Retinal pigment epithelial cell (primary cell): Measurements from ENCODE around the gene TLX2.

Source experiments
- DNase-seq: peaks from one replicate; pipeline ENCODE4 v3.0.0-alpha.2; 2010; ENCODE audit warnings: low read depth
- H3K4me3 ChIP-seq: 2 replicates; pipeline ENCODE4 v1.5.1; 2011; ENCODE audit warnings: mild to moderate bottlenecking, low read length, control low read depth, moderate library complexity
- CTCF ChIP-seq: conservative IDR thresholded peaks from 2 replicates; pipeline ENCODE4 v1.5.1; 2011; ENCODE audit warnings: low read depth, low read length, control low read depth, inconsistent platforms

Gene TLX2

DNA sequence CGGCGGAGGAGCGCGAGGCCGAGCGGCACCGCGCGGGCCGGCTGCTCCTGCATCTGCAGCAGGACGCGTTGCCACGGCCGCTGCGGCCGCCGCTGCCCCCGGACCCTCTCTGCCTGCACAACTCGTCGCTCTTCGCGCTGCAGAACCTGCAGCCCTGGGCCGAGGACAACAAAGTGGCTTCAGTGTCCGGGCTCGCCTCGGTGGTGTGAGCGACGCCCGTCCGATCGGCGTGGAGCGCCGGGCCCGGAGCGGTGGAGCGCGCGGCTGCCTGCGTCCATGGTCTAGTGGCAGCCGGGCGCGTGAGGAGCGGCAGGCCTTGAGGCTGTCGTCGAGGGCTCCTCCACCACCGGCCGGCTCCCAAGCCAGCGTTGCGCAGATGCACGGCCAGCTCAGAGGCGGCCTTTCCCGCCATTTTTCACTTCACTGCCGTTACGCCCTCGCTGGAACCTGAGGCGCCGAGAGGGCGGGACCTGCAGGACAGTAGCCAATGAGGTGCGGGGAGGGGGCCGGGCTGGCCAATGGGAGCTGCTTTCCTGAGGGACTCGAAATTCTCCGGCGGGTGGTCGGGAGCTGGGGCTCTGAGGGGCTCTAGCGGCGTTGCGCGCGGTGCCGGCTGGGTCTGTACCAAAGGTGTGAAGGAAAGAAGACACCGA, 1.9 kb downstream of the TLX2 start:
- no peak for TF ChIP-seq CTCF
- no peak overlapping the region for H3K4me3 ChIP-seq
- DNase-seq: no peak

DNA sequence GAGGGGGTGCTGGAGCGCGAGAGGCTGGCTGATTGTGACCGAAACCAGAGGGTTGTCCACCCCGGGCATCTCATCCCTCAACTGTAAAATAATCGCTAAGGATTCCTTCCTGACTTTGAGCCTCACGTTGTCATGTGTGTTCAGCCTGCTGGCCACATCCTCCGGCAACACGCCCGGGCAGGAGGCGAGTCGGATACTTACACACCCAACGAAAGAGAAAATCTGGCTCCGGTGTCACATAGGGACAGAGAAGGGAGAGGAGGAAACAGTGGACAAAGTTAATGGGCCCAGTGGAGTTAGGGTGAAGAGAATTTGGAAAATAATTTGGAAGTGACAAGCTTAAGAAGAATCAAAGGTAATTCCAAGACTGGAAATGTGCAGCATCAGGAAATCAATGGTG, 2.4 kb downstream of the TLX2 start:
- no peak for TF ChIP-seq CTCF
- H3K4me3 ChIP-seq: no peak overlapping the region

DNA sequence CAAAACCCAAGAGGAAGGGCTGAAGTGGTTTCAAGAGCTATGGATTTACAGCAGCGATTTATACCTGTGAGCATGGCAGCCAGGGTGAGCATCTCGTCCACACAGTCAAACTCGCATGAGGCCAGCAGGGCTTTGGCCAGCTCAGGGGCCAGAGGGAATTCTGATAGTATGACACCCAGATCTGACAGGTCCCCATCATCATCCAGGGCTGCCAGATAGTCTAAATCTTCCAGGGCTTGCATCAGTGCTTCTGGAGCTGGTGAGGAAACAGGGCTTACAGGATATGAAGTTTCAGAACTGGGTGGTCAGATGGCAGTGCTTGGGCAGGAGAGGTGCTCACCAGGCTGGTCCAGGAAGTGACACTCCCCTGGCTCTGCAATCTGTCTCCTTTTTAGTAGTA, 8.3 kb downstream of the TLX2 start:
- DNase-seq: no peak
- no peak overlapping the region for H3K4me3 ChIP-seq
- TF ChIP-seq CTCF: no peak

More for the DNA sequence above, 2.4 kb downstream of the TLX2 start:
- DNase-seq: no peak

DNA sequence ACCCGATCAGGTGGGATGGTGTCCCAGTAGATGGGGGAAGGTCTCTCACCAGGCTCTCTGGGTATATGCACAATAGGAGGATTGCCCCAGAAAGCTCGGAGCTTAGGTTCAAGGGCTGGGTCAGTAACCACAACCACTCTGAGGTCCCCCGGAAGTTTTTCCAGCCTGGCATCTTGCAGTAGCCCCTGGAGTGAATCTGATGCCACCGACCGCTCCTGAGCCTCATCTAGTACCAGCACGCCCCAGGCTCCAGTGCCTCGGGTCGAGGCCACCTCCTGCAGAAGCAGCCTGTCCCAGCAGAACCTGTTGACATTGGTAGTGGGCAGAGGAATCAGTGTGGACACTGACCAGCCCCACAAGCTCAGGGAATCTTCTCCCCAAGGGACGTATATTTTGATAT, 9.8 kb downstream of the TLX2 start:
- no peak for TF ChIP-seq CTCF
- DNase-seq: no peak

GRCh38 chr2:74524955-74525716, 10.9 kb downstream of the TLX2 start:
- no peak overlapping the region for H3K4me3 ChIP-seq
- no peak for DNase-seq
- TF ChIP-seq CTCF: no peak

More for the DNA sequence above, 9.8 kb downstream of the TLX2 start:
- no peak overlapping the region for H3K4me3 ChIP-seq

- TF ChIP-seq CTCF: no peak
- no peak within 1 kb of the TSS for H3K4me3 ChIP-seq
Measured at GRCh38 chr2:74525717-74526648, 11.7 kb downstream of the TLX2 start, which contains the start of gene DQX1. Gene DQX1 (minus strand): TSS chr2:74526231. CDS start chr2:74525729, 502 bp downstream.

More at GRCh38 chr2:74525717-74526648, 11.7 kb downstream of the TLX2 start, which contains the start of gene DQX1:
- no peak for DNase-seq
